HG03442 (cell line): Measurements from ENCODE around the gene AQR.

Experiments used
- ATAC-seq: cut with Tn5 transposase; IDR thresholded peaks from one replicate; pipeline ENCODE4 v1.9.1; 2021; ENCODE audit warnings: mild to moderate bottlenecking, moderate library complexity; ENCODE audit not compliant: unreplicated experiment

Gene AQR

DNA sequence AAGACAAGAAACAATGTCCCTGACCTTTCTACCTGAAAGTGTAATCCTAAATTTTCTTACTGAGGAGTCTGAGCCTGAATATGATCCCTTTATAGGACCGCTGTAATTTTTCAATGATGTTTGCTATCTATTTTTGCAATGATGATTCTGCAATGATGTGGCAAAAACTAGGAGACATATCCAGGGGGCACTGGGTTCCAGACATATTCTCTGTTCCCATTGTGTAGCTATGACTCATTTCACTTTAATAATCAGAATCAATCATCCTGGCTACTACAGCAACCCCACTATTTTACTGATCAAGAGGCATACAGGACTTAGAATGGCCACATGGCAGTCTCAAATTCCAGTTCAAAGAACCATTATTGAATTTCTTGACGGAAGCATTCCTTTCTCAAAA lies 85.9 kb downstream of the AQR start:
- ATAC-seq, result no peak

DNA sequence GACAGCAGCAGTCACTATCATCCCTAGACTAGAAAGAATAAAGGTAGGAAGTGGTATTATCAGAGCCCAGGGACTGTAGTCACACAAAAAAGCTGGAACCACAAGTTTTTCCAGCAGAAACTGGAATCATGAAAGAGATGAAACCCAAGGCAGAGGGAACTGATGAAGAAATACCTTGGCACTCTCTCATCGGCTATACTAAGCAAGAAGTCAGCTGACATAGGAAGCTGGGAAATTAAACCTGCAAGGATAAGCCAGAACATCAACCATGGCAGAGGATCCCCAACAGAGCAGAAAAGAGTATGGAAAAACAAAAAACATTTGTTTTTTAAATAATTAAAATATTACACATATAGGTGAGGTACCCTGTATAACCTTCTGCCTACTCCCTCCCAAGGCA lies 86.5 kb downstream of the AQR start:
- ATAC-seq, result no peak

DNA sequence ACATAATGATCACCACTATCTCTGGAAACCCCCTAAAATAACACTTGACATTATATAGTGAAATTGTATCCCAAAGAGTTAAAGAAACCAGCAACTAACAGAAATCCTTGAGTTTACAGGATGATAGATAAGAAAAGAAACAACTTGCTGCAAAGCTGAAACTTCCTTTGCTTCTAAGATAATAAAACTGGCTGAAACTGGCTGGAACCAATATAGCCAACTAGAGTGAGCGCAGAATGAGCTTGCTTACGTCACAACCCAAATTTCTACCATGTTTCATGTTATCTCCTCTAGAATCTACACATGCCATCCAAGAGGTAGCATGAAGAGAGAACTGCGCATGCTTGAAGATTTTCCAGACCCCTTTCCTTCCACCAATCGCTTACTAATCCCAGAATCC lies 90.4 kb downstream of the AQR start:
- no peak for ATAC-seq

GRCh38 chr15:34876640-34877039 lies 92.9 kb downstream of the AQR start:
- ATAC-seq, result no peak

DNA sequence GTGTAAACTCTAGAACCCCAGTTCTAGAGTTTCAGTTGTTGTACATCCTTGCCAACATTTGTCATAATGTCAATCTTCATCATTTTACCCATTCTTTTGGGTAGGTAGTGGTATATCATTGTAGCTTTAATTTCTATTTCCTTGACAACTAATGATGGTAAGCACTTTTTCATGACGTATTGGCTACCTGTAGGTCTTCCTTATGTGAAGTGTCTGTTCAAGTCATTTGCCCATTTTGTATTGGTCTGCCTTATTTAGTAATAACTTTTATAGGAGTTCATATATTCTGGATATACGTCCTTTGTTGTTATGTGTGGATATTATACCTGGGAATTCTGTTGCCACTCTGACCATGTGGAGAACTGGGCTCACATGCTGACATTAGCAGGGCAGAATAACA lies 100.4 kb downstream of the AQR start:
- no peak for ATAC-seq

DNA sequence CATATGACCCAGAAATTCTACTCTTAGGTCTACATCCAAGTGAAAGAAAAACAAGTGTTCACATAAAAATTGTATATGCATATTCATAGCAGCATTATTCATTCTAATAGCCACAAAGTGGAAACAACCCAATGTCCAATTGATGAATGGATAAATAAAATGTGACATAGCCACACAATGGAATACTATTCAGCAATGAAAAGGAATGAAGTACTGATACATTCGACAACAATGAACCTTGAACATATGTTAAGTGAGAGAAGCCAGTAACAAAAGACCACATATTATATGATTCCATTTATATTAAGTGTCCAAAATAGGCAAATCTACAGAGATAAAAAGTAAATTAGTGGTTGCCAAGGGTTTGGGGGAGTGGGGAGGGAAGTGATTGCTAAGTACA lies 104.0 kb downstream of the AQR start:
- ATAC-seq, result no peak

DNA sequence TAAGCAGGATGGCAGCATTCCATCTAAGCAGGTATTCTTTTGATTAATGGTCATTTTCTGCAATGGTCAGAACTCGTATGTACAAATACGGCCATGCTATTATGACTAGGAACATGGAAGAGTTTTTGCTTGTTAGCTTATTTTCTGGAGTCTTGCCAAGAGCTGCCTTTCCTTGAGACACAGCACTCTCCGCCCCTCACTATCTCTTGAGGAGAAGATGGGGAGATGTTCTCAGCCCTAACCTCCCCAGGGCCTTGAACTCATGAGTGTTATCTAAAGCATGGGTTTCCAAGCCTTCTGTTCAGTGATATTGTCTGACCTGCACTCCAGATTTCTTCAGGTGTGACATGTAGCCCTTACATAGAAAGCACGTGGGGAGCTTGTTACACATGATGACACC lies 108.3 kb downstream of the AQR start:
- no peak for ATAC-seq

GRCh38 chr15:34855893-34856292 lies 113.6 kb downstream of the AQR start:
- no peak for ATAC-seq

DNA sequence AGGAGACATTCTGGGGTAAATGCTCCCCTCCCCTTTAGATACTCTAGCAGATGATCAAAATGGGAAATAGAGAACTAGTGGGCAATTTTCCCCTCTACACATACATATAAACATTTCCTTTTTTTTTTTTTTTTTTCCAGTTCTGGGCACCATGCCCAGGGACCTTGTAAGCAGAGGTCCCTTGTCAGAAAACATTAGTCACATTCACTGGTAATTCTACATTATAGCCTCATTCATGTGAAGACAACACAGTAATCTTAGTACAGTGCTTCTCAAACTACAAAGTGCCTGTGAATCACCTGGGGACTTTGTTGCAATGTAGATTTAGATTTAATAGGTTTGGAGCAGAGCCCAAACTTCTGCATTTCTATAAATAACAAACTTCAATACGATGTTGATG lies 114.1 kb downstream of the AQR start:
- ATAC-seq, result no peak

DNA sequence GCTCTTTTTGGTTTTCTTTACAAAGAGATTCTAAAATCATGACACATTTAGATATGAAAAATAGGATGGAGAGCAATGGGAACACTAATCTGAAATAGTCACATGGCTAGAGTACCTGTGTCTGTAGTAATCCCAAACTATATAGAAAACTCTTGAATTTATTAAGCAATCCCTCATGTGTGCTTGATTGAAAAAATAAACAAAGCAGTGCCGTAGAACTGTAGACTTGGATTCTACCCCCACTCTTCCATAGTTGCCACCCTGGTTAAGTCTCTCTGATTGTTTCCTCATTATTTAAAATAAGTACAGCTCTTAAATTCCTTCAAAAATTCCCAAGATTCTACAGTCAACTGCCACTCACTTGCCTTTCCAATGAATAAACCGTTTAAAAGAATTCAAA lies 115.3 kb downstream of the AQR start:
- ATAC-seq, result no peak

- no peak for ATAC-seq
Observed at GRCh38 chr15:34853001-34853758, 116.4 kb downstream of the AQR start.

DNA sequence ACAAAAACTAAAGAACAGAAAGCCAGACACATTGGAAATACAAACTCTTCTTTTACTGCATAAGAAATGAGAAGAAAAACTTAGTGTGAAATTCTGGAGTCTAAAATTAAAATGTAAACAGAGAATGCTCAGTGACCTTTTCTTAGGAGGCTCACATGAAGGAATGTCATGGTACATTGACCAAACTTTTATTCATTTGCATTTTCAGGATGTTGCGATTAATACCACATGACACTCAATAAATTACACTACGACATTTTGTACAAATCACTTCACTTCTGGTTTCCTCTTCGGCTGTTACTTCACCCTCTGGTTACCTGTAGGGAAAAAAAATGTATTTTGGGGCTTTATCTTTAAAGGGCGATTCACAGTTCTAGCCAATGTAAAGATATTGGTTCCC lies 117.8 kb downstream of the AQR start:
- ATAC-seq, result no peak

- no peak for ATAC-seq
Observed at GRCh38 chr15:34851007-34851406, 118.5 kb downstream of the AQR start.

GRCh38 chr15:34850121-34850520 lies 119.4 kb downstream of the AQR start:
- ATAC-seq, result no peak

GRCh38 chr15:34849364-34849959 lies 120.1 kb downstream of the AQR start:
- ATAC-seq, result no peak

GRCh38 chr15:34847598-34847997 lies 121.9 kb downstream of the AQR start:
- no peak for ATAC-seq

DNA sequence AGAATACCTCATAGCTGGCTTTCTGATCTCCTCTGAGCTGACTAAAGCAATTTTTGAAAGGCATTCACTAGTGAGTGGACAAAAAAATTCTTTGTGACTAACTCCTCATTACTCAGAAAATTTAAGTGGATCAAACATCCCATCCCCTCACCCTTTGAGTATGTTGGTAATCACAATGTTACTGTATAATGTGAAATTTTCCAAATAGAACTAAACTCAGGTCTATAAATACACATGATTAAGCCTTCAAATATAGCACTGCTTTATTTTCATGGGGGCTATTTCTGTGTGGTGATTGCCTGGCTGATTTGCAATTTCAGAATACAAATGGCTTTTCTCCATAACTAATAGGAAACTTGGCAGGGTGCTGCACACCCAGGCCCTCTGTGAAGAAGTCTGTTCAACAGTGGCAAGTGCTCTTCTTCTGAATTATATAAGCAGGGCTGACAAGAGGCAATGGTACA lies 128.2 kb downstream of the AQR start:
- ATAC-seq, result no peak

- no peak for ATAC-seq
Observed at GRCh38 chr15:34838282-34838681, 131.3 kb downstream of the AQR start.

- no peak for ATAC-seq
Observed at GRCh38 chr15:34837246-34838016, 132.1 kb downstream of the AQR start.

DNA sequence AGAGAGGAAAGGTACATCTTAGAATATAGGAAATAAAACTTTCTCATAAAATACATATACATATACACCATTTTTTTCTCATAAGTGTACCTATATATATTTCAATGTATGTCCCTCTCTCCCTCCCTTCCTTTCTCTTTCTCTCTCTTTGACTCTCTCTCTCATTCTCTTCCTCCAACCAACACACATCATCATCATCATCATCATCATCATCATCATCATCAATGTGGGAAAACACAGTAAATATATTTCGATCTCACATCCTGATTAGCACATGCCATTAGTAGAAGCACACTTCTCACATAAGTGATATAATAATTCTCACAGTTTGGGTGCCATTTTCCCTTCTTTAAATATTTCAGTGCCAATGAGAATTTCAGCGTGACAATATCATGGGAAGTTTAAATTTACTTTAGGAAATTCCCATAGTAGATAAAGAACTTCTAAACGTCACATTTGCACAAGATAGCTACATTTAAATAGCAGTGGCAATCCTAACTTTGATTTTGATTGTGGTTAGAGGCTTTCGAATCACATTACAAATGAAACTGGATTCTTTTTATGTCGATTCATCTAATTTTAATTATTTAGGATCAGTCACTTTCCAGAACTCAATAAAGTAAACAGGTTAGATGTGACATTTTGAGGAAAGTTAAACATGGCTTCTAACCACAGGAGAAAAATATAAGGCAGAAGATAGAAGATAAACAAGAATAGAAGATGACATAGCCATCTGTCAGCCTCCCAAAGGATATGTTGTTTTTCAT lies 141.2 kb downstream of the AQR start:
- ATAC-seq, result no peak

- ATAC-seq, result no peak
Observed at GRCh38 chr15:34821831-34822230, 147.7 kb downstream of the AQR start.
